Umbilical cord (tissue), 2 donors: ENCODE measurements around the gene P2RY1. TPM values are rescaled to one million over a fixed set of nuclear protein-coding genes. Genes with fewer than 3 reads are reported as not detected.

Source experiments
- DNase-seq: peaks from one replicate; pipeline ENCODE4 v3.0.0-alpha.2; 2015; ENCODE audit warnings: low spot score
- total RNA-seq: library from RNA; depleted of rRNA; stranded (reverse); fragments of >200 nt; gene quantifications from one replicate; pipeline ENCODE4 v1.2.3, GENCODE V29; 2014; ENCODE audit warnings: low replicate concordance; ENCODE audit not compliant: insufficient read depth

P2RY1 gene, protein sequence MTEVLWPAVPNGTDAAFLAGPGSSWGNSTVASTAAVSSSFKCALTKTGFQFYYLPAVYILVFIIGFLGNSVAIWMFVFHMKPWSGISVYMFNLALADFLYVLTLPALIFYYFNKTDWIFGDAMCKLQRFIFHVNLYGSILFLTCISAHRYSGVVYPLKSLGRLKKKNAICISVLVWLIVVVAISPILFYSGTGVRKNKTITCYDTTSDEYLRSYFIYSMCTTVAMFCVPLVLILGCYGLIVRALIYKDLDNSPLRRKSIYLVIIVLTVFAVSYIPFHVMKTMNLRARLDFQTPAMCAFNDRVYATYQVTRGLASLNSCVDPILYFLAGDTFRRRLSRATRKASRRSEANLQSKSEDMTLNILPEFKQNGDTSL
- total RNA-seq = 7.0 TPM

DNA sequence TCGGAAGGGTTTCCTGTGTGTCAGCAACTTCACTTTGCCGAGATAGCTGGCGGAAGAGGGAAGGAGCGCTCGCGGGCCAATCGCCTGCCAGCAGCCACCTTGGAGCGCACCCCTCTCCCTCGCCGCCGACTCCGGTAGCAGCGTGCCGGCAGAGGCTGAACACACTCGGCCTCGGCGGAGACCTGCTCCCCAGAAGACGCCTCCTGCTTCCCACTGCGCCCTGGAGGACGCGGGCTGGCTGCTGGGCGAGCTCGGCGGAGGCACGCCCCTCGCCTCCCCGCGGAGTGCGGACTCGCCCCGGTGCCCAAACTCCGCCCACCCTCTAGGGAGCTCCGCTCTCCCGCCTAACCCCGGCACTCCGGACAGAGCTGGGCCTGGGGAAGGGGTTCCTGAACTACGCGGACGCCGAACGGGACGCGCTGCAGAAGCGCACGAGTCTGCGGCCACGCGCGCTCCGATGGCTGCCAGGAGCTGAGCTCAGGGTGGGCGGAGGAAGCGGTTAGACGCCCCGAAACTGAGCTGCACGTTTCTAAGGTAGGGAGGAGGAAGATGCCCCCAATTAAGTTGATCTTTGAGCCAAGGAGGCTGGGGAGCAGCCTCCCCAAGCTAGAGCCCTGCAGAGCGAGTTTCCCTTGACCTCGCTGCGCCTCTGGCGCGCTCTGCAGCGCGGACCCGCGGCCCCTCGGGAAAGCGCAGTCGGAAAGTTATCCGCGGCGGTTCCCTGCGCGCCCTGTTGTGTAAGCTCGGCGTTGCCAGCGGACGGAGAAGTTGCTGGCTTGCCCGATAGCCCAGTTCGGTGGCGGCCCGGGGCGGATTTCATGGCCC lies at the start of gene P2RY1:
TSS of gene P2RY1 (plus strand) at position 356 of the 825 bp plus-strand sequence. CDS start 652 bp downstream, outside the sequence.
- peak; percentile 88 for DNase-seq

DNA sequence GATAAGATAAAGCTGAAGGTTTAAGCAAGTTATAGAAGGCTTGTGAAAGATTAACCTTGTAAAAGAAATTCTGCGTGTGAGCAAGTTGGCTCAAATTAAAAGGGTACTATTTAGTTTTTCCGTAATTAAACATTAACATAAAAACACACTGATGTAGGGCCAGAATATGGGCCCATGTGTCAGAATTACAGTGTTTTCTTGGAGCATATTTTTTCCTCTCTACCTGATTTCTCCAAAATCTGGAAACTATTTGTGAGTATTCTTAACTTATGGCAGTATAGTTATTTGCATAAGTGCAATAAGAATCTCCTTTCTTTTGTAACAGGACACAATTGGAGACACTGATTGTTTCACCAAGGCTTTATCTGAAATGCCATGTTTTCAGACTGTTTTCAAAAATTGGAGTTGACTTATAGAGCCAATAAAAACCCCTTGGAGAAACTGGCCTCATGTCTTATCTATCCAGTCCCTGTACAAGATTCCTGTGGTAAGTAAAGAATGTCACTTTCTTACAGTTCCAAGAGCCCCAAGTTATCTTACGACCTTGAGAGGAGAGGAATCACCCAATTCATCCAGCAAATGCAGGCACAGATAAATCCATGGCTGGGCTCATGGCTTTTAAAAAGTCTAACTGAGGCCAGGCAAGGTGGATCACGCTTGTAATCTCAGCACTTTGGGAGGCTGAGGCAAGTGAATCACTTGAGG lies 47.8 kb upstream of the P2RY1 start:
- no peak for DNase-seq

DNA sequence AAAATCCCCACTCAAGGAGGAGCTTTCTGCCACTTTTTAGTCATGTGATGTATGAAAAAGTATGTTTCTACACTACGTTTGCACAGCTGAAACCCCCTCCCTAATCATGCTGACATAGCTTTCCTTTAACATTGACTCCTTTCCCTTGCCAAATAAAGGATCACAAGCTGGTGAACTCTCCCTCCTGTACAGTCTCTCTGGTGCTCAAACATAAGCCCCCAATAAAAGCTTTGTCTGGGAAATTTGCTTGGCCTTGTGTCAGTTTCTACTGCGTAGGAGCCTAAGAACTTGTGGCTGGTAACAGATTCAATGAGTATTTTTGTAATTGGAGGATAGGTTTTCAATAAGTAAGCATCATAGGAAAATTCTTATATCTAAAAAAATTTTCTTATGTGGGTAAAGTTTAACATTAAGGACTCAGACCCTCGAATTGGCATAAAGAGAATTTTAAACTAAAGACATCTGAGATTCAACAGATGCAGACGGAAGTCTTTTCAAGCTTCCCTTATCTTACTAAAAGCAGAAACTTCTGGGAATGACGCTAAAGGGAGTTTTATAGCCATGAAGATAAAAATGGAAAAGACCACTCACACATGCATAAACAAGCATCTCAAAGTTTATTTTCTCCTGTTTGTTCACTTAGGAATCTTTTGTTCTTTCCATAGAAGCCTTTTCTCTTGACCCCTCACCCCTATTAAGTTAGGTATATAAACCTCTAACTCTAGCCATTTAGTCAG lies 44.1 kb upstream of the P2RY1 start:
- peak; percentile 95 for DNase-seq

DNA sequence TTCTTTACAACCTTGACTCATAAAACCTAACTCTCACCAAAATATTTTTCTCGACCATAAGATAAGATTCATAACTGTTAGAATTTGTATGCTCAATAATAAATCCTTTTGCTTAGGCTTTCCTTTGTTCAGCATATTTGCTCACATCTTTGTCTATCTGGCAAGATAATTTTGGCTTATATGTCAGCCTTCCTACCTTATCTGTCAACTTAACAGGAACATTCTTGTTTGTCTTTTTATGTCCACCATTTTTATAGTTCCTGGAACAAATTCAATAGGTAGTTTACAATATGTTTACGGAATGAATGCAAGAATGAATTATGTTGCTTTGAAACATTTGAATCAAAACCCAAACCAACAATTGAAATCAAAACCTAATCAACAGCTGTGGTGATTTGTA lies 41.0 kb upstream of the P2RY1 start:
- no peak for DNase-seq

DNA sequence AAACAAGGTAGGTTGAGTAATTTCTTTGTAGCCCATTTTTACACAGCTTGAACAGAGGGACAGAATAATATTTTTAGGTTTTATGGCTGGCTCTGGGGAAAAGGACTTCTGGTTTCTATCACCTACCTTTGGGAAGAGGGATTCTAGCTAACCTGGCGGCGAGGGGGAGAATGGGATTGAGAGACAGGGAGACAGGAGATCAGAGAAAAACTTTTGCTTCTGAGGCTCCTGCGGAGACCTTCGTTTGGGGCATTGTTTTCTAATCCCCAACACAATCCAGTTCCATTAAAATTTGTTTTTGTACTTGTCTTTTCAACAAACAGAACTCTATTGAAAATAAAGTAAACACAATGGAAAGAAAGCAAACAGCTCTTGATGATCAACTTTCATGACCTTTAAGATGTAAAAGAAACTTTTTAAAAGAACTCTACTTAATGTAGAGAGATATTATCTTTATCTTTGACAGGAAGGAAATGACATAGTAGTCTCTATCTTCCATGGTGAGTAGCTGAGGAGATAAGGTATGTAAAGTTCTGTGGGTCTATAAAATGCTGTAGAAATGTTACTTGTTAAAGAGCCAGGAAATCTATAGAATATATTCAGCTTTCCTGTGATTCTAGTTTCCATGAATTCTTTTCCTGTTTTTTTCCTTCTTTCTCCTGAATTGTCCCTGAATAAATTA lies 37.0 kb upstream of the P2RY1 start:
- DNase-seq = peak; percentile 37

DNA sequence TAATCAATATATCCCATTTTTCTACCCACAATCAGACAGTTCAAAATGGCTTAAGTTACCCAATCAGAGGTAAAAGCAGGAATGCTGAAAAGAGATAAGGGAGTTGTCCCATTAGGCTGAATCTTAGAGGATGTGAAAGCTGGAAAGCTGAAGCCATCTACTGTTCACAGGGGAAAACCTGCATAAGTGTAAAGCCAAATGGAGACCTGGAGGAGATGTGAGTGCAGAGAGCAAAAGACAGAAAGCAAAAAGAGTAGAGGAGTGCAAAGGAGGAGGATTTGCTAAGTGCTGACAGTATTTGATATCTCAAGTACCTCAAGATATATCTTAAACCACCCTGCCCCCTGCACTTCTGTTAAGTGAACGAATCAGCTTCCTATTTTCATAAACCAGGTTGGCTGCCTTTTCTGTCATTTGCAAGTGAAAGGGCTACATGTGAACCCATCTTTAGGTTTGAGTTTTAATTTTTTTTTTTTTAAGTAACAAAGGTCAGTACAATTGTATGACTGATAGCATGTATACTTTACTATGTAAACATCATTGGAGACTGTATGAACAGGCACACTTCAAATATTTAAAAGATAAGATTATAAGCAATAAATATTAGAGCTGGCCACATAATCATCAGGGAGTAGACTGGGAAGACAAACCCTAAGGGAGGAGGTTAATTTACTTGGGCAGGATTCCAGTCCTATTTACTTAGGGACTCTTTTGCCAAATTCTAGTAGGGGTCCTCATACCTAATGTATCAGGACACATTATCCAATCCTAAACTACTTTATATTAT lies 22.8 kb upstream of the P2RY1 start:
- no peak for DNase-seq

DNA sequence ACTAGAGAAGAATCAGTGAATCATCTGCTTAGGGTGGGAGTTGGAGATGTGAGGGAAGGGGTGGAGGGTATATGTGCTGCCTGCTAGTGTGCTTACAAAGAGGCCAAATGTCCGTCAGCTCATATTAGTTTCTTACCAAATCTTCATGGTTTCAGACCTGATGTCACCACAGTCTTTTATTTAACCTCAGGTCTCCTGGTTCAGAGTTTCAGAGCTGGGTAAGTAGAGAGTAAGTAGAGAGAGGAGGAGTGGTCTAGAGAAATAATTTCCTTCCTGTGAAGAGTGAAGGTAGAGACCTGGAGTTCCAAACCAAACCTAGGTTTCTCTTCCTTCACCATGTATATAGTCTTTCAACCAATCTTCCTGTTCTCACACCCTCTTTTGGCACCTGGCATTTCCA lies 17.5 kb upstream of the P2RY1 start:
- DNase-seq = no peak

DNA sequence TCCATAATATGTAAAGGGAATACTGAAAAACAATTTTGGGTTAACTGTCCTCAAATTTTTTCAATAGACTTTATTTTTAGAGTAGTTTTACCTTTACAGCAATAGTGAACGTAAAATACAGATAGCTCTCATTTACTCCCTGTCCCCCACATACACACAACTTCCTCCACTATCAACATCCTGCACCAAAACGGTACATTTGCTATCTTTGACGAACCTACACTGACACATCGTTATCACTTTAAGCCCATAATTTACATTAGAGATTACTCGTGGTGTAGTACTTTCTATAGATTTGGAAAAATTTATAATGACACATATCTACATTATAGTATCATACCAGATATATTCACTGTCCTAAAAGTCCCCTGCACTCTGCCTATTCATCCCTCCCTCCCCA lies 16.9 kb upstream of the P2RY1 start:
- no peak for DNase-seq

DNA sequence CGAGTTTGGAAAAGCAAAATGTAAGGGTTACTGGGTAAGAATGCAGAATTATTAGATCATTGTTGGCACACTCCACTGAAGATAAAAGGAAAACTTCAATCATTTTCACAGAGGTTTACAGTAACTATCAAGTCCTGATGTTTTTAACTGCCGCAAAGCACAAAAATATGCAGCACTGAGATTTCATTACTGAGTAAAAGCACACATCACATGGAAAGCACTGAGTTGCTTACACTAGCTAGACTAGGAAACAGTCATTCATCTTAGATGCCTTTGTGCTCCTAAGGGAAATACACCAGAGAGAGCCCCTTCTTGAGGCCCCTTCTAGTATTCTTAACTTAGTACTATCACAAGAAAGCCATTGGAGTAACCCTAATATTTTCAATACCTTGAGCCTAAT lies 11.8 kb upstream of the P2RY1 start:
- peak; percentile 92 for DNase-seq

DNA sequence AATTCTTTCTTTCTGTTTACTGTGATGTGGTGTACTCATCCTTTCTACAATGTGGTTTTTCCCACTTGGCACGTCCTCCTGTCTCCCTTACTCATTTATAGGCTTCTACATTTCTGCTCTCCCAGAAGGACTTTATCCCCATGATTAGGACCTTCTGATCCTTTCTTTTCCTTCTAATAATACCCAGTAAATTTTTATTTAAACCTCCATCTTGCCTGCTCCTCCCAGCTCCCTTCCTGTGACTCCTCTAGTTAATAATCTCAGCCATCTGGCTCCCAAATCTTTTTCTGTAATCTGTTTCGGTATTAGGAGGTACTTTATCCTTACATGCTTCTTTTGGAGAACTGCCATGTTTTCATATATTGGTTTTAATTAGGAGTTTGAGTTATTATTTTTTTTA lies 11.2 kb upstream of the P2RY1 start:
- DNase-seq = peak; percentile 90

DNA sequence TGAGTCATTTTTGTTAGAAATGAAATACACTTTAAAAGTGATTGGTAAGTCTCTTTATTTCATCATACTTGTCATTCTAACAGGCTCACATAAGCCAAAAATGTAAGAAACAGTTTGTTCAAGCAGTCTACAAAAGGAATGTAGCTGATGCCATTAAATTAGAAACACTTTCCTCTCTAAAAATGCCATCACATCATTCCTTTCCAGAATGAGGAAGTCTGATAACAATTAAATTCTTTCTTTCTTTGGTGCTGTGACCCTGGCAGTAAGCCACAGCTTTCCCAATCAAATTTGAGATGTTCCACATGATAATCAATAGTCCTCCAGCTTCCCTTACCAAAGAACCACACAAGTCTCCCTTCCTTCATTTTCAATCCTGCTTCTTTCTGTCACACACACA lies 9.4 kb upstream of the P2RY1 start:
- peak; percentile 31 for DNase-seq

DNA sequence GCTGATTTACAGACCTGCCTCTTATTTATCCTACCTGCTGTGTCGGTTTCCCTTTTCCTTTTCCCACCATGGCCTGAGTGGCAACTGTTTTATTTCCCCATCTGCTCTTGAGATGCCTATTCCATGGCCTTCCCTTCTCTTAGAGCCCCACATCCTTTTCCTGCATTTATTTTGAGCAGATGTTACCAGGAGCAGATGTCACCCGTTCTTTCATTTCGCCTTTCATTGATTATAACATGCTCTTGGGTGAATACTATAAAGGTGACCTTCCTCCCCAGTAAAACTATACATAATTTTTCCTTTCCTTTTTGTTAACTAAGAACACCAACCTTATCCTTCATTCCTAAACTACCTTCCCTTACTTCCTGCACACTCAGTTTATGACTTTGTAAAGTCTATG lies 8.5 kb upstream of the P2RY1 start:
- DNase-seq = no peak

DNA sequence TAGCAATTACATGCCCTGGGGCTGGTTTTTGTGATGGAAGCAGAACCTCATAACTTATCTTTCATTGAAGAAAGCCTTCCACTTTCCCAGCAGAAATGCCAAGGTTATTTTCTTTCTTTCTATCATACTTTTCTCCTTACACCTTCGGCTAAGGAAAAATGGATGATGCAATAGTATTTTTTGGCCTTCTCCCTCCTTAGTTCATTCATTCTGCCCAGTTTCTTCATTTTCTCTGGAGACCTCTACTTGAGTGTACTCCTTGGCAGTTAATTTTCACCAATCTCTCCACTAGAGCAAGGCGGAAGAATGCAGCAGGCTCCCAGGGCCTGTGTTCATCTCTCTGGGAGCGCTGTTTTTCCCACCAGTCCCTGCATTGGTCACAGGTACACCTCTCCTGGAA lies 7.6 kb upstream of the P2RY1 start:
- DNase-seq = no peak

DNA sequence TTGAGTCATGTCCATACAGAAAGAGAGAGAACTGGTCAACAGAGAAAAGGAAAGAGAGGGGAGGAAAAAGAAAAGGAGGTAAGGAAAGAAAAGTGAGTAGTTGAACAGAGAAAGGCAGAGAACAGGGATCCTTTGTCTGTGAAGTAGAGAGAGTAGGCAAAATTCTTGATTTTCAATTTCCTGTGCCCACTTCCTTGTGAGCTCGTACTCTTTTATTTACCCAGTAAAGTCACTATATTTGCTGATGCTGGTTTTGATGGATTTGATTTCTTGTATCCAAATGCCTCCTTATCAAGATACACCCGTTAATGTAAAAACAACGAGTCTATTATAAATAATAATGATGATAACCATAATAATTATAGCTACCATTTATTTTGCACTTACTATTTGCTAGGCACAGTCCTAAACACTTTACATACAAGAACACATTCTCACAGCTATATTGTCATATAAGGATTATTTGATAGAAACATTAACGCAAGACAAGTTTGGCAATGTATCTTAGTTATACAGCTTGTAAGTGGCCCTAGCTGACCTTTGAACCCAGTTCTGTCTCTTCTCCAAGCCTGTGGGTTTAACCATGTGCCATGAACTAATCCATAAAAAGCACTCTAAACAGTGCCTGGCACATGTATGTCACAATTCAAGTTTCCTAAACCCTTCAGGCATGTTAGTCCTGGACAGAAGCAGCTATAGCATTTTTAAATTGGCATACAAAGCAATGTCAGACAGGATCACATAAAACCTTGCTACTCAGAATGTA lies 6.7 kb upstream of the P2RY1 start:
- DNase-seq = peak; percentile 38

DNA sequence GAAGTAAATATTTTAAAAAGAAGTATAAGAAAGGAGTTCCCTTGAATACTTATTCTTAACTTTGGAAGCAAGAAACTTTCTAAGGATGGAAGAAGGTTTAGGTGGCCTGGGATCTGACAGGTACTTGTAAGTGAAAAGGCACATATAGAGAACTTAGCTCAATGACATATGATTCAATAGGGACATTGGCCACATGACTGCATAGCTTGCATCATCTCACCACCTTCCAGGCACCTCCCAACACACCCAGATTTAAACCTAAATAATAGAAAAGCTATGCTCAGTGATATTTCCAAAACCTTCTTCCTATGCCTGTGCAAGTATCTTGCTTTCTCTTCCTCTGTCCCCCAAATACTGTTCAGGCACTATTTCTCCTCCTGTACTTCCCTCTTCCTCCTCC lies 4.7 kb upstream of the P2RY1 start:
- DNase-seq = no peak

DNA sequence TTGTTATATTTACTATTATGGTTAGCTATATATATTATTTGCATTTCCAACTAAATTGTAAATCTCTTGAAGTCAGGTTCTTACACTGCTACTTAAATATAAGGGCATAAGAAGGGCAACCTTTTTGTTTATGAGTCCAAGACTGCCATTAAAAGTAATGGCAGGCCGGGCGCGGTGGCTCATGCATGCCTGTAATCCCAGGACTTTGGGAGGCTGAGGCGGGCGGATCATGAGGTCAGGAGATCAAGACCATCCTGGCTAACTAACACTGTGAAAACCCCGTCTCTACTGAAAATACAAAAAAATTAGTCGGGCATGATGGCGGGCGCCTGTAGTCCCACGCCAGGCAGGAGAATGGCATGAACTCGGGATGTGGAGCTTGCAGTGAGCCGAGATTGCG lies 2.9 kb upstream of the P2RY1 start:
- DNase-seq = no peak

DNA sequence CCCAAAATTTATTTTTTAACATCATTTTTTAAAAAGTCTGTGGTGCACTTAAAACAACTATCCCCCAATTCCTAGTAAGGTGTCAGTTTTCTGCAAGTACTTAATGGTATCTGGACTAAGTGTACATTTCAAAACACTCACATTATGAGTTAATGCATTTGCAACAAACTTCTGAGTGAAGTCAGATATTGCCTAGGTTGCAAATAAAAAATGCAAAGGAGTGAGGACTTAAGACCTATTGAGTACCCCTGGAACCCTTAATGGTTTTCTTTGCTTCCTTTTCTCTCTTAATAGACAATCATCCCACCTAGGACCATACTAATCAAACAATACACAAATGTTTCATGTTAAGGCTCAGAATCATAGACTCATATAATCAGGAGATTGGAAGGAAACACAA lies 1.8 kb upstream of the P2RY1 start:
- no peak for DNase-seq

DNA sequence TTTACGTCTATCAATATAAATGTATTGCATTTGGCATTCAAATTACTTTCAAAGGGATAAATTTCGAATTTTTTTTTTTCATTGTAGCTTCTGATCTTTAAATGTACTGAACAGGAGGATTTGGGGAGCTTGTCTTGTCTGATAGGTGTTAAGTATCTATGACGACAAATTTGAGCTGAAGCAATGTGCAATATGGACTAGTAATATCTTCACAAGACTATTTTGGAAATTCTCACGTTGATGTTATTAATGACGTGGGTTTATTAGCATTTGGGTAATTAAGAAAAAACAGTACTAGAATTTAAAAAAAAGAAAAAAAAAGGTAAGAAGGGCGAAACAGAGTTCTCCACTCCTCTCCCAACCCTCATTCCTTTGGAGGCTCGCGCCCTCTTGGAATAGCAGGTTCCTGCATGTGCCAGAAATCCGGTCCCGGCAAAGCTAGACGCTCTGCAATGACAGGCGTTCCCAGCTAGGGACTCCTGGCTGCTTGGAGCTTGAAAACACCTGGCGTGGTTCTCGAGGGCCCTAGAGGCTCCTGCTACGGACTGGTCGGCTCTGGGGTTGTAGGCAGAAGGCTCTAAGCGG lies 648 bp upstream of the P2RY1 start:
- DNase-seq = no peak

DNA sequence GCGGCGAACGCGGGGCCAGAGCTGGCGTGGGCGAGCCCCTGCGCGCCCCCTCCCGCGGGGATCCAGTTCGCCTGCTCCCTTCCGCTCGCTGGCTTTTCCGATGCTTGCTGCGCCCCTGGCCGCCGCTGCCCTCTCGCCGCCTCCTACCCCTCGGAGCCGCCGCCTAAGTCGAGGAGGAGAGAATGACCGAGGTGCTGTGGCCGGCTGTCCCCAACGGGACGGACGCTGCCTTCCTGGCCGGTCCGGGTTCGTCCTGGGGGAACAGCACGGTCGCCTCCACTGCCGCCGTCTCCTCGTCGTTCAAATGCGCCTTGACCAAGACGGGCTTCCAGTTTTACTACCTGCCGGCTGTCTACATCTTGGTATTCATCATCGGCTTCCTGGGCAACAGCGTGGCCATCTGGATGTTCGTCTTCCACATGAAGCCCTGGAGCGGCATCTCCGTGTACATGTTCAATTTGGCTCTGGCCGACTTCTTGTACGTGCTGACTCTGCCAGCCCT lies 721 bp downstream of the P2RY1 start:
- peak; percentile 48 for DNase-seq
